NCI-H1048 (cell line): ENCODE data around the gene C16orf78.

ENCODE experiments used
- DNase-seq: peaks from one replicate; lab custom pipeline; 2025; lab: John Stamatoyannopoulos, UW

Gene C16orf78

GRCh38 chr16:49395021-49395420 is 21.4 kb downstream of the C16orf78 start:
- no peak for DNase-seq

- DNase-seq, result no peak
Measured at GRCh38 chr16:49396206-49396720, 22.7 kb downstream of the C16orf78 start.

DNA sequence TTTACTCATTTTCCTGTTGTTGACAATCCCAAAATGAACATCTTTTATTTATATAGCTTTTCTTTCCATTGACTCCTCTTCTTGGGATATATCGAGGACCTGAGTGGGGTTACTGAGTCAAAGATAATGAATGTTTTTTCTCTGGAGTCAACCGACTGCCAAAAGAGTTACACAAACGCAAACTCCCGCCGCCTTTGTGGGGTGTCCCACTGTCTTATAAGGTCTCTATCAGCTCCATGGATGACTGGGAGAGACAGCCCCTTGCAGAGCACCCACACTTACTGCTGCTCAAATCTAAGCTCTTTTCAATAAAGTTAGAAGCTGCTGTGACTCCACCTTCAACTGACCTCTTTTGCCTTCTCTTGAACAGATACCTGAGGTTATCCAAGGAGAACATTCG is 25.2 kb downstream of the C16orf78 start:
- no peak for DNase-seq

- no peak for DNase-seq
Measured at GRCh38 chr16:49399594-49400364, 26.2 kb downstream of the C16orf78 start.

DNA sequence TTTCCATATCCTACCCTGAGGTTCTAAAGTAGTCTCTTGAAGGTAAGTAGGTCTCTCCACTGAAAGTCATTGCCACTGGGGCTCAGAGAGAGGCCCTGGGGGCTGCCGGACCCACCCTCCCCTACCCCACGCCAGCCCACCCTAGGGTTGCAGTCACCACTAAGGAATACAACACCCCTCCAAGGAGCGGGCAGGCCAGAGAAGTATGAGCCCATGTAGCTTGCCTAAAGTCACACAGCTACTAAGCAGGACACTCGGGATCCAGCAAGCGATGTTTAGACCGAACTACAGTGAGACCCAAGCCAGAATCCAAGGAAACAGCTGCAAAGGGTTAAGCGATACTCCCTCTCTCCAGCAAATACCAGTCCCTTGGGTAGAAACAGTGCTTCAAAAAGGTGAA is 27.0 kb downstream of the C16orf78 start:
- DNase-seq, result no peak

DNA sequence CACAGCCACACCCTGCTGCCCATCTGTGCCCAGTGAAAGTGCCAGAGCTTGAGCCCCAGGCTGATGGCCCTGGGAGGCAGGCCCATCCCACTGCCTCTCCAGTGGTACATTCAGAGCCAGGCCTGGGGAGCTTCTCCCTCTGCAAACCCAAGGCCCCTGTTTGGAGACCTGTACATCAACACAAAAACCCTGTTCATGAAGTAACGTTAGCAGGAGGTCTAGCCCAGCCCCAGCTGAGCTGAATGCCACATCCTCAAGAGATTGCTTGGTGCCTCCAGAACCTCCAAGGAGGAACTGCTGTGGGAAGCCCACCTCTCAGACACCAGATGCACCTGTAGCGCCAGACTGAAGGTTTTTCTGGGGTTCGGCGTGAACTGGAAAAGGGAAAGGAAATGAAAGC is 31.5 kb downstream of the C16orf78 start:
- DNase-seq, result no peak

DNA sequence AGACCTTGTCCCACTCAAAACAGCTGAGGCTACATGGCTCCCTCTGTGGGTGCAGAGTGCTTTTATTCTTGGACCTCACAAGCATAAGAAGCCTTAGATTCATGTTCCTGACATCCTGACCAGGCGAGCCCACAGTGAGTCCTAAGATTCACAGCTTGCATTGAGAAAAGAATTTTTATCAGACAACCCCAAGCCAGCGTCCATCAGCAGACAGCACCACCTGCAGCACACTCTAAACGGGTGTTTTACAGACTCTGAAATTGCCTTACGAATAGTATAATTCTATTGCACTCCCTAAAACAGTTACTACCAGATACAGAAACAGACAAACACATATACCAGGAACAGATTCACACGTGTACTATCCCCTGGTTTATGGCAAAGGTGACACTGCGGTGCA is 31.9 kb downstream of the C16orf78 start:
- DNase-seq, result no peak

- DNase-seq, result no peak
Measured at GRCh38 chr16:49407873-49408550, 34.4 kb downstream of the C16orf78 start.

GRCh38 chr16:49409121-49409520 is 35.5 kb downstream of the C16orf78 start:
- no peak for DNase-seq

DNA sequence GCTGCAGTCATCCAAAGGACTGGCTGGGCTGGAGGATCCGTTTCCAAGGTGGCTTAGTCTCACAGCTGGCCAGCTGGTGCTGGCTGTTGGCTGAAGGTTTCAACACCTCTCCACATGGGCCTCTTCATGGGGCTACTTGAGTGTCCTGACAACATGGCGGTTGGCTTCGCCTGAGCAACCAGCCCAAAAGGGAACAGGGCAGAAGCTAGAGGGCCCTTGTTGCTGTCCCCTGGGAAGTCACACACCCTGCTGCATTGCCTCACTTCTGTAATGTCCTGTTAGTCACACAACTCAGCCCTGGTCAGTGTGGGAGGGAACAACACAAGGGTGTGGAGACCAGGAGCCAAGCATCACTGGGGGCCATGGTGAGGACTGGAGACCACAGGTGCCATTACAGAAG is 36.6 kb downstream of the C16orf78 start:
- DNase-seq, result no peak

DNA sequence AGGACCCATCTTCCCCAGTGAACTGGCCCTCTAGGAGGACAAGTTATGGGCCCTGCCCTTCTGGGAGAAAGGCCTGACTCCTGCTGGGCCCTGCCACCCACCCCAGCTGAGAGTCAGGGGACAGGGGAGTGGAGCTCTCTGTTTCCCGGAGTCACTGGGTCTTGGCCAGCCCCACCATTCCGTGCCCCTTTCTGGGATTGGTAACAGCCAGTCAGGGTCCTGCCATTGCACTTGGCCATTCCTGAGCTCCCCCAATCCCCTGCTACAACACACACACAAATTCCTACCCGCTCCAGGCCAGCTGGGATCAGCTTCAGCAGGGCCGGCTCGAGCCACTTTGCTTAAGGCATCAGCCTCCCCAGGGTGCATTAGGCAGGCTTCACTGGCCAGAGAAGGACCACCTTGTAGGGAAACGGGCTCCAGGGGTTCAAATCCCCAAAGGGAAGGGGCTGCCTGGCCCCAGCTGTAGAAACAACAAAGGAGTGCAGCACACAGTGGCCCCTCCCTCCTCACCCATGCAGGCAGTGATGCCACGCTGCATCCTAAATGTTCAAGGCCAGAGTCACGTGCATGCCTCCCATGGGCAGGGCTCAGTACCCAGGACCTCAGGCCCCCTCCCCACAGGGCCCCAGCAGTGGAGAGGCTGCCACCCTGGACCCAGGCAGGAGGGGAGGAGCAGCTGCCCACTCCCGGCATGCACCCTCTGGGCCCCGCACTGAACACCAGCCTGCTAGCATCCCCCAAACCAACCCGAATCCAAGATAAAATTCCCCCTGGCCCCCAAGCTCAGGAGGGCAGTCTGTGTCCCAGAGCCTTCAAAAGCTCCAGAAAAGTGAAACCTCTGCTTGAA is 37.7 kb downstream of the C16orf78 start:
- DNase-seq, result no peak

- DNase-seq, result no peak
Measured at GRCh38 chr16:49414671-49415070, 41.1 kb downstream of the C16orf78 start.

GRCh38 chr16:49415083-49415482 is 41.5 kb downstream of the C16orf78 start:
- DNase-seq, result no peak

DNA sequence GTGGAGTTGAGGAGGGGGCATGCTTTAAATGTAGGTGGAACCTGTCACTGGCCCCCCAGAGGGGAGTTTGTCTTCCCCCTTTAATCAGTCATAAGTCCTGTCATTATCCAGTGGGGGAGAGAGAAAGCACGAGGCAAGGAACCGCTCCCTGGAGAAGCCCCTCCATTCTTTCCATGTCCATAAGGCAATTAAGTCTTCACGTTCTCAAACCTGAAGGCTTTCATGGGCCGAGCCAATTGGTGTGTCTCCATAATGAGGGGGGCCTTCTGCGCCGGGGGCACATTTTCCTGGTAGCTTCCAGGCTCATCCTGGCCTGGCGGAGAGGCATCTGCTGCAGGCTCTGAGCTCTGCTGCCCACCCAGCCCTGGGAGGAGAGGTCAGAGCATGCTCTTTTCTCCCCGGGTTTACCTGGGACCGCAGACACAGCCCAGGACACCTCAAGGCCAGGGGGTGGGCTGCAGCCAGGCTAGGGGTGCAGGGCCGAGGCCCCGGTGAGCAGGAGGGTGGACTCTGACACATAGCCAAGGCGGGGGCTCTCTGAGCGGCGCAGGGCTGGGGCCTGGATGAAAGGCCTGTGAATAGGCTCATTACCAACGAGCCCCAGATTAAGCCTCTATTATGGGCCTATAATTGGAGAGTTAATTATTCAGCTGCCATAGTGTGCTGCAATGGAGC is 42.5 kb downstream of the C16orf78 start:
- DNase-seq, result no peak

GRCh38 chr16:49417354-49417753 is 43.8 kb downstream of the C16orf78 start:
- DNase-seq, result no peak

GRCh38 chr16:49419006-49419405 is 45.4 kb downstream of the C16orf78 start:
- DNase-seq, result no peak

DNA sequence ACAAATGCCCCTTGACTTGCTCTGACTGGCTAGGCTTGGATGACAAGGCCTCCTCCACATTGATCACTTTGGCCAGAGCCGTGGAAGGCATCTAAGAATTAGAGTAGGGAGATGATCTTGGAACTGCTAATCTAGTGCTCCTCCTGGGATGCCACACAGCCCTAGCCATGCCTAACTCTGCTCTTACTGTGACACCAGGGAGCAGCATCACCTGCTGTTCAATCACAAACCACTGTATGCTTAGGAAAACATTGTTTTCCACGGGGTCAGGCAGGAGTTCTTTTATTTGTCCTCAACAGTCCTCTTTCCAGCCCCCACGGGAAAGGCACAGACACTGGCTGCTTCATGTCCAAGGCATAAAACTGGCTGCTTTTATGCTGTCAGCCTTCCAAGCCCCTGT is 46.3 kb downstream of the C16orf78 start:
- DNase-seq, result no peak

- DNase-seq, result no peak
Measured at GRCh38 chr16:49422896-49423295, 49.3 kb downstream of the C16orf78 start.

DNA sequence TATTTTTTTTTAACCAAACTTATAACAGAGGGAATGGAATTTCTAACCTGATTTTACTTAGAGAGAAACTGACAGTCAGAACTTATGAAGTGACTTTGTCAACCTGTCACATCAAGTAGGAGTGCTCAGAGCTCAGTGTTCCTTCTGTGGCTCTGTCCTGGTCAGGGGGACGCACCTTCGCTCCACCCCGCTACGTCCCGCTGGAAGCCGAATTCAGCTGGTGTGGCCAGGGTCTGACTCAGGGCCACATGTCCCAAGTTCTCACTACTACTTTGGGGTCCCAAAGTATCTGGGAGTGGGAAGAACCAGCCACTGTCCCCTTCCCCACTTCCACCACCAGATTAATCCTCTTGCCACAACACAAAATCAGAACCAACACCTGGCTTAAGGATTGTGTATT is 51.4 kb downstream of the C16orf78 start:
- no peak for DNase-seq

GRCh38 chr16:49427771-49428170 is 54.2 kb downstream of the C16orf78 start:
- no peak for DNase-seq

GRCh38 chr16:49428808-49429207 is 55.2 kb downstream of the C16orf78 start:
- DNase-seq, result no peak

- DNase-seq, result no peak
Measured at GRCh38 chr16:49431040-49431439, 57.4 kb downstream of the C16orf78 start.
